Esophagus (tissue), 2 donors: Measurements from ENCODE around the gene FMN2. TPM values are rescaled to one million over a fixed set of nuclear protein-coding genes. Genes with fewer than 3 reads are reported as not detected.

Experiments used
- H3K27ac ChIP-seq, 2 donors: one replicate each; pipeline ENCODE4 v1.5.1; 2013; ENCODE audit warnings: low read depth in 2 of 2, mild to moderate bottlenecking in 2 of 2, inconsistent platforms in 1 of 2, low read length in 1 of 2, moderate library complexity in 1 of 2
- H3K27me3 ChIP-seq, 2 donors: one replicate each; pipeline ENCODE4 v1.6.1; 2013; ENCODE audit warnings: low read length in 2 of 2, control low read depth in 1 of 2, mild to moderate bottlenecking in 1 of 2; ENCODE audit not compliant: insufficient read depth in 2 of 2, control insufficient read depth in 1 of 2
- H3K36me3 ChIP-seq, 2 donors: one replicate each; pipeline ENCODE4 v1.6.1; 2013; ENCODE audit warnings: low read length in 1 of 2; ENCODE audit not compliant: control insufficient read depth in 2 of 2, insufficient read depth in 2 of 2
- H3K4me1 ChIP-seq, 2 donors: one replicate each; pipeline ENCODE4 v1.6.1; 2013; ENCODE audit warnings: low read length in 1 of 2; ENCODE audit not compliant: control insufficient read depth in 2 of 2, insufficient read depth in 2 of 2
- H3K4me3 ChIP-seq, 2 donors: one replicate each; pipeline ENCODE4 v1.5.1; 2013; ENCODE audit warnings: low read length in 2 of 2, mild to moderate bottlenecking in 2 of 2, low read depth in 1 of 2, moderate library complexity in 1 of 2
- H3K9me3 ChIP-seq, 2 donors: one replicate each; pipeline ENCODE4 v1.6.1; 2013; ENCODE audit warnings: mild to moderate bottlenecking in 2 of 2, low read depth in 1 of 2, low read length in 1 of 2, moderate library complexity in 1 of 2; ENCODE audit not compliant: control insufficient read depth in 2 of 2, insufficient read depth in 1 of 2
- WGBS, 2 donors: extraction: QIAGEN DNeasy Blood & Tissue Kit; methylation state at CpG; one replicate each; pipeline ENCODE4 v1.1.7; 2013; 5-methylcytosine and 5-hydroxymethylcytosine counted together
- polyA plus RNA-seq, 2 donors: library from polyadenylated mRNA; stranded (reverse); fragments of 200-250 nt; gene quantifications; one replicate each; pipeline ENCODE4 v1.2.3, GENCODE V29; 2013
- donor health status: healthy with polysubstance abuse.
- donor health status: Bipolar disorder and iron deficiency.

Gene FMN2
- polyA plus RNA-seq, 2 donors, result 0.11 to 0.16 TPM

GRCh38 chr1:240107058-240107684 is 15.5 kb downstream of the FMN2 start:
- no peak overlapping the region for H3K27ac ChIP-seq

GRCh38 chr1:240109130-240109529 is 17.4 kb downstream of the FMN2 start:
- no peak overlapping the region for H3K4me3 ChIP-seq
- no peaks in the 10 kb centered on the region for H3K9me3 ChIP-seq
- no peaks in the 10 kb centered on the region for H3K4me1 ChIP-seq
- H3K27ac ChIP-seq, result no peak overlapping the region
- H3K36me3 ChIP-seq, result no peaks in the 10 kb centered on the region
- 74% methylated on average over 2 of the region's 2 CpGs for WGBS, 2 donors
- H3K27me3 ChIP-seq, result no peaks in the 10 kb centered on the region

More at GRCh38 chr1:240107058-240107684, 15.5 kb downstream of the FMN2 start:
- H3K36me3 ChIP-seq, result no peaks in the 10 kb centered on the region
- H3K4me1 ChIP-seq, result no peaks in the 10 kb centered on the region
- 35 to 69% methylated on average over 3 of the region's 3 CpGs for WGBS, 2 donors
- no peaks in the 10 kb centered on the region for H3K9me3 ChIP-seq
- H3K27me3 ChIP-seq, result no peaks in the 10 kb centered on the region
- H3K4me3 ChIP-seq, result no peak overlapping the region

- no peaks in the 10 kb centered on the region for H3K27me3 ChIP-seq
- 62 to 70% methylated on average over 5 of the region's 5 CpGs for WGBS, 2 donors
- H3K27ac ChIP-seq, result no peak overlapping the region
- no peaks in the 10 kb centered on the region for H3K36me3 ChIP-seq
- no peak overlapping the region for H3K4me3 ChIP-seq
- H3K4me1 ChIP-seq, result no peaks in the 10 kb centered on the region
- no peaks in the 10 kb centered on the region for H3K9me3 ChIP-seq
Observed at GRCh38 chr1:240109920-240110636, 18.4 kb downstream of the FMN2 start.

GRCh38 chr1:240111558-240111957 is 19.9 kb downstream of the FMN2 start:
- Histone ChIP-seq H3K27me3 (no peaks in the 10 kb centered on the region), H3K4me1 (no peaks in the 10 kb centered on the region), H3K36me3 (no peaks in the 10 kb centered on the region), H3K4me3 (no peak overlapping the region), H3K27ac (no peak overlapping the region), H3K9me3 (no peaks in the 10 kb centered on the region)
- WGBS, 2 donors, result 82 to 87% methylated on average over 6 of the region's 6 CpGs

GRCh38 chr1:240114222-240114621 is 22.5 kb downstream of the FMN2 start:
- H3K4me3 ChIP-seq, result no peak overlapping the region
- H3K36me3 ChIP-seq, result no peaks in the 10 kb centered on the region
- H3K27me3 ChIP-seq, result no peaks in the 10 kb centered on the region
- no peaks in the 10 kb centered on the region for H3K4me1 ChIP-seq
- H3K27ac ChIP-seq, result no peak overlapping the region
- 32 to 45% methylated on average over 1 of the region's 1 CpG for WGBS, 2 donors
- no peaks in the 10 kb centered on the region for H3K9me3 ChIP-seq

DNA sequence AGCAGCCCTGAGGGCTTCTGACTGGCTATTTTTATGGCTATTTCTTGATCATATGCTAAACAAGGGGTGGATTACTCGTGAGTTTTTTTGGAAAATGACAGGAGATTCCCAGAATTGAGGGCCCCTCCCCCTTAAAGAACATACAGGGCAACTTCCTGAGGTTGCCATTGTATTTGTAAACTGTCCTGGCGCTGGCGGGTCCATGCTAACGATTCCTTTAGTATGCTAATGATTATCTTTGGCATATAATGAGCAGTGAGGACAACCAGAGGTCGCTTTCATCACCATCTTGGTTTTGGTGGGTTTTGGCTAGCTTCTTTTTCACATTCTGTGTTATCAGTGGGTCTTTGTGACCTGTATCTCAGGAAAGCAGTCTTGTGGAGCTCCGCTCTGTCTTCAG is 24.1 kb downstream of the FMN2 start:
- Histone ChIP-seq H3K4me1 (no peaks in the 10 kb centered on the region), H3K36me3 (no peaks in the 10 kb centered on the region), H3K27ac (no peak overlapping the region), H3K9me3 (no peaks in the 10 kb centered on the region), H3K4me3 (no peak overlapping the region), H3K27me3 (no peaks in the 10 kb centered on the region)
- 71 to 72% methylated on average over 6 of the region's 6 CpGs for WGBS, 2 donors

GRCh38 chr1:240116831-240117769 is 25.4 kb downstream of the FMN2 start:
- 82 to 90% methylated on average over 16 of the region's 16 CpGs for WGBS, 2 donors
- H3K4me1 ChIP-seq, result no peaks in the 10 kb centered on the region
- no peak overlapping the region for H3K27ac ChIP-seq
- H3K27me3 ChIP-seq, result no peaks in the 10 kb centered on the region
- no peak overlapping the region for H3K4me3 ChIP-seq
- no peaks in the 10 kb centered on the region for H3K36me3 ChIP-seq
- no peaks in the 10 kb centered on the region for H3K9me3 ChIP-seq

DNA sequence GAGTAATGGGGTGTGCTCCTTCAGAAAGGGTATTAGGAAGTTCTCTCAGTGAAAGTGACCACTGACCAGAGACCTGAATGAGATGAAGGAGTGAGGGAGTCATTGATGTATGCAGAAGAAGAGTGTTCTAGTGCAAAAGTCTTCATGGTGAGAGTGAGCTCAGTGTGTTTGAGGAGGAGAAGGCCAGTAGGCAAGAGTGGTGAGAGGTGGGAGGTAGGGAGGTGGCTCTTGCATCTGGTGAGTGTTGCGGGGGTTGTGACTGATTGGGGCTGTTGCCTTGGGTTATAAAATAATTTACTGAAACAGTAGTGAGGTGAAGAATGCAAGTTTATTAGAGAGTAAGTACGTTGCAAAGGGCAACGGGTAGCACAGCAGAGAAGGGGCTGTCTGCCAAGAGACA is 26.2 kb downstream of the FMN2 start:
- Histone ChIP-seq H3K27me3 (no peaks in the 10 kb centered on the region), H3K9me3 (no peaks in the 10 kb centered on the region), H3K4me1 (no peaks in the 10 kb centered on the region), H3K4me3 (no peak overlapping the region), H3K36me3 (no peaks in the 10 kb centered on the region), H3K27ac (no peak overlapping the region)
- 49 to 65% methylated on average over 3 of the region's 3 CpGs for WGBS, 2 donors

- Histone ChIP-seq H3K4me1 (no peaks in the 10 kb centered on the region), H3K27me3 (no peaks in the 10 kb centered on the region), H3K9me3 (no peaks in the 10 kb centered on the region), H3K36me3 (no peaks in the 10 kb centered on the region), H3K27ac (no peak overlapping the region), H3K4me3 (no peak overlapping the region)
- WGBS, 2 donors, result 36 to 47% methylated on average over 20 of the region's 20 CpGs
Observed at GRCh38 chr1:240122639-240123613, 31.2 kb downstream of the FMN2 start.
